OCI-LY7 (cell line): ENCODE data around the gene MROH2A.

Source experiments
- CTCF ChIP-seq: fragments of 200-600 bp; sonication (generic); conservative IDR thresholded peaks from 2 replicates; pipeline ENCODE4 v1.5.1; 2014; ENCODE audit warnings: mild to moderate bottlenecking, antibody characterized with exemption, low read length, moderate library complexity, mixed read lengths
- EZH2phosphoT487 ChIP-seq: fragments of 200-600 bp; sonication (generic); IDR thresholded peaks from 2 replicates; pipeline ENCODE4 v1.6.1; 2018; ENCODE audit warnings: low read depth, borderline replicate concordance, mild to moderate bottlenecking, mixed run types, antibody characterized with exemption, low read length, moderate library complexity, mixed read lengths

GRCh38 chr2:233764761-233765160 lies 13.4 kb upstream of the MROH2A start:
- no peak for TF ChIP-seq CTCF
- no peak for TF ChIP-seq EZH2phosphoT487
